IMR-90 (cell line): Measurements from ENCODE around the gene MTF1.

Experiments used
- CEBPB ChIP-seq: IDR thresholded peaks from 2 replicates; pipeline ENCODE4 v1.6.1; 2012; ENCODE audit warnings: low read depth, low read length, improper control_type of control experiment
- CTCF ChIP-seq: conservative IDR thresholded peaks from 2 replicates; pipeline ENCODE4 v1.5.1; 2012; ENCODE audit warnings: mild to moderate bottlenecking, low read depth, low read length, improper control_type of control experiment
- MAFK ChIP-seq: IDR thresholded peaks from 2 replicates; pipeline ENCODE4 v1.6.1; 2012; ENCODE audit warnings: low read depth, low read length, improper control_type of control experiment
- NFE2L2 ChIP-seq: fragments of 150-350 bp; IDR thresholded peaks from 2 replicates; pipeline ENCODE4 v1.6.1; 2016; ENCODE audit warnings: low read depth, mild to moderate bottlenecking, low read length
- POLR2A ChIP-seq: IDR thresholded peaks from 2 replicates; pipeline ENCODE4 v1.6.1; 2012; ENCODE audit warnings: mild to moderate bottlenecking, low read depth, low read length
- RCOR1 ChIP-seq: IDR thresholded peaks from 2 replicates; pipeline ENCODE4 v1.6.1; 2012; ENCODE audit warnings: mild to moderate bottlenecking, low read length, improper control_type of control experiment; ENCODE audit not compliant: insufficient replicate concordance
- SMC3 ChIP-seq: fragments of 150-350 bp; IDR thresholded peaks from 2 replicates; pipeline ENCODE4 v1.6.1; 2016; ENCODE audit warnings: low read depth, mild to moderate bottlenecking, antibody characterized with exemption, low read length, moderate library complexity
- USF2 ChIP-seq: fragments of 150-350 bp; IDR thresholded peaks from 2 replicates; pipeline ENCODE4 v1.6.1; 2017; ENCODE audit warnings: mild to moderate bottlenecking, antibody characterized with exemption, low read length, low read depth

GRCh38 chr1:37817481-37817880 lies 41.9 kb downstream of the MTF1 start:
- TF ChIP-seq CTCF (no peak), POLR2A (no peak), MAFK (no peak), CEBPB (no peak), SMC3 (no peak), USF2 (no peak), NFE2L2 (no peak), RCOR1 (no peak)
